Measurements from ENCODE around the gene TP53BP2.
"Not testable (repeated sequence)": the region's sequence is repeated elsewhere in the genome, so short reads cannot be mapped to it uniquely, and the experiment has no call there.

TP53BP2 gene

DNA sequence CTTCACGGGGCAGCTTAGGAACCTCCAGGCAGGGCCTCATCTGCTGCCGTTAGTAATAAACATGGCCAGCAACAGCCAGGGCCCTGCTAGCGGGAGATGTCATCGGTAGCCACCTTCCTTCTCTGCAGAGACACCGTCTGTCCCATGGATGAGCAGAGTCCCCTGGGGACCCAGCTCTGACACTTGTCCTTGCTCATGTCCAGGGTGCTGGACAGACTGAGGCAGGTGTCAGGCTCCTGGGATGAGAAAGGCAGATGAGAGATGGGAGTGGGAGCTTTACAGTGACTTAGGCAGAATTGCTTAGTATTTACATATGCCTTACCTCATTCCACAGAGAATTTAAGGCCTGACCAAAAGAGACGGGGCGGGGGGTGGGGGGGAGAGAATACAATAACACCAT lies 108.4 kb downstream of the TP53BP2 start:
- no peak overlapping the region for H3K4me3 ChIP-seq (ENCODE audit: low read depth, low read length)
- H3K27ac ChIP-seq: no peak overlapping the region
- TF ChIP-seq, protein P1, sequence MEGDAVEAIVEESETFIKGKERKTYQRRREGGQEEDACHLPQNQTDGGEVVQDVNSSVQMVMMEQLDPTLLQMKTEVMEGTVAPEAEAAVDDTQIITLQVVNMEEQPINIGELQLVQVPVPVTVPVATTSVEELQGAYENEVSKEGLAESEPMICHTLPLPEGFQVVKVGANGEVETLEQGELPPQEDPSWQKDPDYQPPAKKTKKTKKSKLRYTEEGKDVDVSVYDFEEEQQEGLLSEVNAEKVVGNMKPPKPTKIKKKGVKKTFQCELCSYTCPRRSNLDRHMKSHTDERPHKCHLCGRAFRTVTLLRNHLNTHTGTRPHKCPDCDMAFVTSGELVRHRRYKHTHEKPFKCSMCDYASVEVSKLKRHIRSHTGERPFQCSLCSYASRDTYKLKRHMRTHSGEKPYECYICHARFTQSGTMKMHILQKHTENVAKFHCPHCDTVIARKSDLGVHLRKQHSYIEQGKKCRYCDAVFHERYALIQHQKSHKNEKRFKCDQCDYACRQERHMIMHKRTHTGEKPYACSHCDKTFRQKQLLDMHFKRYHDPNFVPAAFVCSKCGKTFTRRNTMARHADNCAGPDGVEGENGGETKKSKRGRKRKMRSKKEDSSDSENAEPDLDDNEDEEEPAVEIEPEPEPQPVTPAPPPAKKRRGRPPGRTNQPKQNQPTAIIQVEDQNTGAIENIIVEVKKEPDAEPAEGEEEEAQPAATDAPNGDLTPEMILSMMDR (IDR thresholded peaks at IDR 0.05; ENCODE audit: low read depth, low read length): no peak
- no peaks in the 10 kb centered on the region for H3K9me3 ChIP-seq (ENCODE audit: severe bottlenecking)
- no peaks in the 10 kb centered on the region for H3K27me3 ChIP-seq (ENCODE audit: insufficient read depth, low read depth, severe bottlenecking)
- no peaks in the 10 kb centered on the region for H3K36me3 ChIP-seq
- no peak for DNase-seq

DNA sequence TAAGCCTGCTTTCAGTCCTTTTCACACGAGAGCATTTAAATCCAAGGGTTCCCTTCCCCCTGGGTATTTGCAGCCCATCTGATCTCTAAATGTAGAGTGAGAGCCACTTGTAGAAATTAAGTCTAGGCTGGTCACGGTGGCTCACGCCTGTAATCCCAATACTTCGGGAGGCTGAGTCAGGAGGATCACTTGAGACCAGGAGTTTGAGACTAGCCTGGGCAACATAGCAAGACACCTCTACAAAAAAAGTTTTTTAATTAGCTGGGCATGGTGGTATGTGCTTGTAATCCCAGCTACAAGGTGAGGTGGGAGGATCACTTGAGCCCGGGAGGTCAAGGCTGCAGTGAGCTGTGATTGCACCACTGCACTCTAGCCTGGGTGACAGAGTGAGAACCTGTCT lies 109.1 kb downstream of the TP53BP2 start:
- H3K4me3 ChIP-seq (ENCODE audit: low read depth, low read length); H3K36me3 ChIP-seq; H3K9me3 ChIP-seq (ENCODE audit: severe bottlenecking); DNase-seq; H3K27ac ChIP-seq; H3K27me3 ChIP-seq (ENCODE audit: insufficient read depth, low read depth, severe bottlenecking): not testable (repeated sequence)

DNA sequence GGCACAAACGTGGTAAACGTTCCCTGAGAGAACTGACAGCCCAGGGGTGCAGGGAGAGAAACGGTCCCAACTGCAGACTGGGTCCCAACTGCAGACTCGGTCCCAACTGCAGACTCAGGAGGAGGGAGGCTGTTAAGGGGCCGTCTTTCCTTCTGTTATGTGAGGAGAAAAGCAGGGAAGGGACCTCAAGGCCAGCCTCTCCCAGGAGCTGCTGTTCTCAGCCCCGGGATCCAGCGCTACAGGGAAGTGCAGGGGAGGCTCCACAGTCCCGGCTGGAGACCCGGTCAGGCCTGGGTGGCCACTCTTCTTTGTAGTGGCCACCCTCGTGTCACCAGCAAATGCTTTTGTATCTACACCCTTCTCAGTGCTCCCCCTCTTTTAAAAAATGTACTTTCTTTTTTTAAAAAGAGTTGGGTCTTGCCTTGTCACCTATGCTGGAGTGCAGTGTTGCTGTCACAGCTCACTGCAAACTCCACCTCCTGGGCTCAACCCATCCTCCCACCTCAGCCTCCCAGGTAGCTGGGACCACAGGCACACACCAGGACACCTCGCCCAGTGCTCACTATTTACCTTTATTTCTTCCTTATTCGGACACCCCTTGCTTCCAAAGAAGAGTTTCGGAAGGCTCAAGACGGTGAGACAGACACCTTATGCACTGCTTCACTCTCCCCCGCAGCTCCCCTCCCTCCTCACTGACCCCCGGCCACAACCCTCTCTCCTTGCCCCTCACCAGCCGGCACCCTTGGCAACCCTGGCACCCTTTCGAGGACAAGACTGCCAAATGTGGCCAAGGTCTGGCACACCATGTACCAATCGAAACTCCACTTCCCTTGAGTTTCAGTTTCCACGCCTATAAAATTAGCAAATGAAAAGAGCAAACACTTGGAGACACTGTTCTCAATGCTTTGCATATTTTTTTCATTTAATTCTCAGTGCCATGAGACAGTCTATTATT lies 111.6 kb downstream of the TP53BP2 start:
- Histone ChIP-seq H3K27me3 (ENCODE audit: insufficient read depth, low read depth, severe bottlenecking) (no peaks in the 10 kb centered on the region), H3K4me3 (ENCODE audit: low read depth, low read length) (no peak overlapping the region), H3K27ac (no peak overlapping the region), H3K9me3 (ENCODE audit: severe bottlenecking) (no peaks in the 10 kb centered on the region), H3K36me3 (no peaks in the 10 kb centered on the region)
- no peak for DNase-seq
- TF ChIP-seq, protein P1 (IDR thresholded peaks at IDR 0.05; ENCODE audit: low read depth, low read length): no peak

DNA sequence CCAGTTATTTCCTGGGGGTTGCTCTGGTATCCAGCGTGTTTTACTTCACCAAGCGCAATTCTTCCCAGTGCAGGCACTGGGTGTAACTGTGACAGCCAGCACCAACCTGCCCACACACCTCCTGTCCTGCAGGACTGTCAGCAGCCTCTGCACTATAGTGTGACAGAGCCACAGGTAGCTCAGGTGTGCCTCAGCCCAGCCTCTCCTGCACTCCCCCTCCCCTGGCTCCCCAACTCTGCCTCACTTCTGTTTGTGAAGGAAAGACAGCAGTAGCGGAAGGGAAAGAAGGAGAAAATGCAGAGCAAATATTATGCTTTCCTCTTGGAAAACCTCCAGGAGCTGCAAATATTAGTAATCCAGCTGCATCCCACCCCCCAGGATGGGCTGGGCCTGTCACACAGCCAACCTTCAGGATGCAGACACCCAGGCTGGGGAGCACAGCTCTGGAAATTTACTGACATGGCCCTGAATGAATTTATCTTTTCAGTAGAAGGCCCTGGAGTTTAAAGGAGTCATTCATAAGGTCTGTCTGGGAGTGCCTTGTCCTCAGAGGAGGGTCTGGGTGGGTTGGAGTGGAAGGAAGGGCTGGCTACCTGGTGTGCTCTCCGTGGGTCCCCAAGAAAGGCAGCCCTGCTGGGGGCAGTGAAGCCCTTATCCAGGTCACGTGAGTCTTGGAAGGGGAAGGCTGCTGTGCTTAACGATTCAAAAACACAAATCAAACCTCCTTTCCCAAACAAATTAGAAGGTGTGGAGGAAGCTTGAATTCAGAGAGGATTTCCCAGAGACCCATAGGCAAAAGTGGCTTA lies 112.6 kb downstream of the TP53BP2 start:
- Histone ChIP-seq H3K27ac (no peak overlapping the region), H3K9me3 (ENCODE audit: severe bottlenecking) (no peaks in the 10 kb centered on the region), H3K36me3 (no peaks in the 10 kb centered on the region), H3K27me3 (ENCODE audit: insufficient read depth, low read depth, severe bottlenecking) (no peaks in the 10 kb centered on the region), H3K4me3 (ENCODE audit: low read depth, low read length) (no peak overlapping the region)
- TF ChIP-seq, protein P1 (IDR thresholded peaks at IDR 0.05; ENCODE audit: low read depth, low read length): no peak
- no peak for DNase-seq

DNA sequence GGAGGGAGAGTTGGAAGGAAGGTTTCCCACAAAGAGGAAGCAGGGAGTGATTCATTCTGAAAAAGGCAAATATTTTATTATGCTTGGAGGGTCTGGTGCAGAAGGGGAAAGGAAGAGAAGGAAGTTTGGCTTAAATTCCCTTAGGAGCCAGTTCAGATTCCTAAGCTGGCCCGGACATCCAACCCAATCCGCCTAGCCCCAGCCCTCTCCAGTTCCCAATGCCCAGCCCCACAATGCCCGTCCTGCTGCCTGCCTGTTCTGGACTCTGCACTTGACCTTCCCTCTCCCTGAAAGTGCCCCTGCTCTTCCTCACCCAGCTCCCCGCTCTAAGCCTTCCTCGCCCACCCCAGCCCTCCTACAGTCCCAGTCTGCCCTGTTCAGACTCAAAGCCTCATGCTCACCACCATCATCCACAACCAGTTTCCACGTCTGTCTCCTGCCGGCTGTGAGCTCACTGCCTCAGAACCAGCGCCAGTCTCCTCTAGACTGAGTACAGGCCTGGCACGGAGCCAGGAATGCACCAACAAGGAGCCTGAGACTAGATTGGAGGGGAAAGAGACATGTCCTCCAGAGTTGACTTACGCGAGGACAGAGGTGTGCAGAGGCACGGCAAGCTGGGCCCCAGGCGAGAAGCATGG lies 114.5 kb downstream of the TP53BP2 start:
- H3K9me3 ChIP-seq (ENCODE audit: severe bottlenecking): no peaks in the 10 kb centered on the region
- no peak for DNase-seq
- H3K27ac ChIP-seq: no peak overlapping the region
- H3K4me3 ChIP-seq (ENCODE audit: low read depth, low read length): no peak overlapping the region
- no peaks in the 10 kb centered on the region for H3K27me3 ChIP-seq (ENCODE audit: insufficient read depth, low read depth, severe bottlenecking)
- TF ChIP-seq, protein P1 (IDR thresholded peaks at IDR 0.05; ENCODE audit: low read depth, low read length): no peak
- H3K36me3 ChIP-seq: no peaks in the 10 kb centered on the region

Data from WERI-Rb-1 (cell line).